NT2/D1 (cell line): ENCODE results near the gene ANO9.

Source experiments
- SUZ12 ChIP-seq: IDR thresholded peaks from 2 replicates; pipeline ENCODE4 v1.6.1; 2011; ENCODE audit not compliant: insufficient read length, insufficient read depth; ENCODE audit errors: extremely low read depth
- ZNF274 ChIP-seq: IDR thresholded peaks from 2 replicates; pipeline ENCODE4 v1.6.1; 2011; ENCODE audit warnings: mild to moderate bottlenecking, low read depth, low read length

- TF ChIP-seq ZNF274 (no peak), SUZ12 (no peak)
Observed at GRCh38 chr11:395866-396265, 45.9 kb downstream of the ANO9 start.
